Measurements from ENCODE around the gene CSMD2.

DNA sequence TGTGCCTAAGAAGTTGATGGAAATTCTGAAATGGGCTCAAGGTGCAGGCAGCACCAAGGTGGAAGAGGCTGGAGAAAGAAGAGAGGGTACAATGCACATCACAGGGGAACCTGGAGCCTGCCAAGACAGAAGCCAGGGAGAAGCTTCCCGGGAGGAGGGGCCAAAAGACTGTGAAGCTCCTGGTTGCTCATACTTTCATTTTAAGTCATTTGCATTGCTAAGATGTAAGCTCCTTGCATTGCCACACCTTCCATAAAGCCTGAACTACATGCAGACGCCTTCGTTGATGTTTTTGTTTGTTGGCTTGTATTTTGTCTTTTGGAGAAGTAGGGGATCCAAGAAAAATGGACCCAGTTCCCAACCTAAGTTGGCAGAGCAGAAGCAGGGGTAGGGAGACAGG is 232.2 kb downstream of the CSMD2 start:
- TF ChIP-seq, protein P1, sequence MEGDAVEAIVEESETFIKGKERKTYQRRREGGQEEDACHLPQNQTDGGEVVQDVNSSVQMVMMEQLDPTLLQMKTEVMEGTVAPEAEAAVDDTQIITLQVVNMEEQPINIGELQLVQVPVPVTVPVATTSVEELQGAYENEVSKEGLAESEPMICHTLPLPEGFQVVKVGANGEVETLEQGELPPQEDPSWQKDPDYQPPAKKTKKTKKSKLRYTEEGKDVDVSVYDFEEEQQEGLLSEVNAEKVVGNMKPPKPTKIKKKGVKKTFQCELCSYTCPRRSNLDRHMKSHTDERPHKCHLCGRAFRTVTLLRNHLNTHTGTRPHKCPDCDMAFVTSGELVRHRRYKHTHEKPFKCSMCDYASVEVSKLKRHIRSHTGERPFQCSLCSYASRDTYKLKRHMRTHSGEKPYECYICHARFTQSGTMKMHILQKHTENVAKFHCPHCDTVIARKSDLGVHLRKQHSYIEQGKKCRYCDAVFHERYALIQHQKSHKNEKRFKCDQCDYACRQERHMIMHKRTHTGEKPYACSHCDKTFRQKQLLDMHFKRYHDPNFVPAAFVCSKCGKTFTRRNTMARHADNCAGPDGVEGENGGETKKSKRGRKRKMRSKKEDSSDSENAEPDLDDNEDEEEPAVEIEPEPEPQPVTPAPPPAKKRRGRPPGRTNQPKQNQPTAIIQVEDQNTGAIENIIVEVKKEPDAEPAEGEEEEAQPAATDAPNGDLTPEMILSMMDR (conservative IDR thresholded peaks at IDR 0.05; ENCODE audit: low read depth in 2 of 2): no peak
- no peak for TF ChIP-seq EZH2 (IDR thresholded peaks at IDR 0.05; ENCODE audit: low read depth, unreplicated experiment)
- TF ChIP-seq, protein P2, sequence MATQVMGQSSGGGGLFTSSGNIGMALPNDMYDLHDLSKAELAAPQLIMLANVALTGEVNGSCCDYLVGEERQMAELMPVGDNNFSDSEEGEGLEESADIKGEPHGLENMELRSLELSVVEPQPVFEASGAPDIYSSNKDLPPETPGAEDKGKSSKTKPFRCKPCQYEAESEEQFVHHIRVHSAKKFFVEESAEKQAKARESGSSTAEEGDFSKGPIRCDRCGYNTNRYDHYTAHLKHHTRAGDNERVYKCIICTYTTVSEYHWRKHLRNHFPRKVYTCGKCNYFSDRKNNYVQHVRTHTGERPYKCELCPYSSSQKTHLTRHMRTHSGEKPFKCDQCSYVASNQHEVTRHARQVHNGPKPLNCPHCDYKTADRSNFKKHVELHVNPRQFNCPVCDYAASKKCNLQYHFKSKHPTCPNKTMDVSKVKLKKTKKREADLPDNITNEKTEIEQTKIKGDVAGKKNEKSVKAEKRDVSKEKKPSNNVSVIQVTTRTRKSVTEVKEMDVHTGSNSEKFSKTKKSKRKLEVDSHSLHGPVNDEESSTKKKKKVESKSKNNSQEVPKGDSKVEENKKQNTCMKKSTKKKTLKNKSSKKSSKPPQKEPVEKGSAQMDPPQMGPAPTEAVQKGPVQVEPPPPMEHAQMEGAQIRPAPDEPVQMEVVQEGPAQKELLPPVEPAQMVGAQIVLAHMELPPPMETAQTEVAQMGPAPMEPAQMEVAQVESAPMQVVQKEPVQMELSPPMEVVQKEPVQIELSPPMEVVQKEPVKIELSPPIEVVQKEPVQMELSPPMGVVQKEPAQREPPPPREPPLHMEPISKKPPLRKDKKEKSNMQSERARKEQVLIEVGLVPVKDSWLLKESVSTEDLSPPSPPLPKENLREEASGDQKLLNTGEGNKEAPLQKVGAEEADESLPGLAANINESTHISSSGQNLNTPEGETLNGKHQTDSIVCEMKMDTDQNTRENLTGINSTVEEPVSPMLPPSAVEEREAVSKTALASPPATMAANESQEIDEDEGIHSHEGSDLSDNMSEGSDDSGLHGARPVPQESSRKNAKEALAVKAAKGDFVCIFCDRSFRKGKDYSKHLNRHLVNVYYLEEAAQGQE (IDR thresholded peaks at IDR 0.05; ENCODE audit: unreplicated experiment): no peak
- TF ChIP-seq JUNB (IDR thresholded peaks at IDR 0.05; ENCODE audit: unreplicated experiment): no peak
- TF ChIP-seq POLR2AphosphoS5 (IDR thresholded peaks at IDR 0.05; ENCODE audit: low read depth): no peak
- no peak for TF ChIP-seq CREB1 (CRISPR knock-in tag; IDR thresholded peaks at IDR 0.05; ENCODE audit: low read depth)
- no peak for TF ChIP-seq EZH2phosphoT487 (IDR thresholded peaks at IDR 0.05; ENCODE audit: unreplicated experiment)
- TF ChIP-seq, protein P3, sequence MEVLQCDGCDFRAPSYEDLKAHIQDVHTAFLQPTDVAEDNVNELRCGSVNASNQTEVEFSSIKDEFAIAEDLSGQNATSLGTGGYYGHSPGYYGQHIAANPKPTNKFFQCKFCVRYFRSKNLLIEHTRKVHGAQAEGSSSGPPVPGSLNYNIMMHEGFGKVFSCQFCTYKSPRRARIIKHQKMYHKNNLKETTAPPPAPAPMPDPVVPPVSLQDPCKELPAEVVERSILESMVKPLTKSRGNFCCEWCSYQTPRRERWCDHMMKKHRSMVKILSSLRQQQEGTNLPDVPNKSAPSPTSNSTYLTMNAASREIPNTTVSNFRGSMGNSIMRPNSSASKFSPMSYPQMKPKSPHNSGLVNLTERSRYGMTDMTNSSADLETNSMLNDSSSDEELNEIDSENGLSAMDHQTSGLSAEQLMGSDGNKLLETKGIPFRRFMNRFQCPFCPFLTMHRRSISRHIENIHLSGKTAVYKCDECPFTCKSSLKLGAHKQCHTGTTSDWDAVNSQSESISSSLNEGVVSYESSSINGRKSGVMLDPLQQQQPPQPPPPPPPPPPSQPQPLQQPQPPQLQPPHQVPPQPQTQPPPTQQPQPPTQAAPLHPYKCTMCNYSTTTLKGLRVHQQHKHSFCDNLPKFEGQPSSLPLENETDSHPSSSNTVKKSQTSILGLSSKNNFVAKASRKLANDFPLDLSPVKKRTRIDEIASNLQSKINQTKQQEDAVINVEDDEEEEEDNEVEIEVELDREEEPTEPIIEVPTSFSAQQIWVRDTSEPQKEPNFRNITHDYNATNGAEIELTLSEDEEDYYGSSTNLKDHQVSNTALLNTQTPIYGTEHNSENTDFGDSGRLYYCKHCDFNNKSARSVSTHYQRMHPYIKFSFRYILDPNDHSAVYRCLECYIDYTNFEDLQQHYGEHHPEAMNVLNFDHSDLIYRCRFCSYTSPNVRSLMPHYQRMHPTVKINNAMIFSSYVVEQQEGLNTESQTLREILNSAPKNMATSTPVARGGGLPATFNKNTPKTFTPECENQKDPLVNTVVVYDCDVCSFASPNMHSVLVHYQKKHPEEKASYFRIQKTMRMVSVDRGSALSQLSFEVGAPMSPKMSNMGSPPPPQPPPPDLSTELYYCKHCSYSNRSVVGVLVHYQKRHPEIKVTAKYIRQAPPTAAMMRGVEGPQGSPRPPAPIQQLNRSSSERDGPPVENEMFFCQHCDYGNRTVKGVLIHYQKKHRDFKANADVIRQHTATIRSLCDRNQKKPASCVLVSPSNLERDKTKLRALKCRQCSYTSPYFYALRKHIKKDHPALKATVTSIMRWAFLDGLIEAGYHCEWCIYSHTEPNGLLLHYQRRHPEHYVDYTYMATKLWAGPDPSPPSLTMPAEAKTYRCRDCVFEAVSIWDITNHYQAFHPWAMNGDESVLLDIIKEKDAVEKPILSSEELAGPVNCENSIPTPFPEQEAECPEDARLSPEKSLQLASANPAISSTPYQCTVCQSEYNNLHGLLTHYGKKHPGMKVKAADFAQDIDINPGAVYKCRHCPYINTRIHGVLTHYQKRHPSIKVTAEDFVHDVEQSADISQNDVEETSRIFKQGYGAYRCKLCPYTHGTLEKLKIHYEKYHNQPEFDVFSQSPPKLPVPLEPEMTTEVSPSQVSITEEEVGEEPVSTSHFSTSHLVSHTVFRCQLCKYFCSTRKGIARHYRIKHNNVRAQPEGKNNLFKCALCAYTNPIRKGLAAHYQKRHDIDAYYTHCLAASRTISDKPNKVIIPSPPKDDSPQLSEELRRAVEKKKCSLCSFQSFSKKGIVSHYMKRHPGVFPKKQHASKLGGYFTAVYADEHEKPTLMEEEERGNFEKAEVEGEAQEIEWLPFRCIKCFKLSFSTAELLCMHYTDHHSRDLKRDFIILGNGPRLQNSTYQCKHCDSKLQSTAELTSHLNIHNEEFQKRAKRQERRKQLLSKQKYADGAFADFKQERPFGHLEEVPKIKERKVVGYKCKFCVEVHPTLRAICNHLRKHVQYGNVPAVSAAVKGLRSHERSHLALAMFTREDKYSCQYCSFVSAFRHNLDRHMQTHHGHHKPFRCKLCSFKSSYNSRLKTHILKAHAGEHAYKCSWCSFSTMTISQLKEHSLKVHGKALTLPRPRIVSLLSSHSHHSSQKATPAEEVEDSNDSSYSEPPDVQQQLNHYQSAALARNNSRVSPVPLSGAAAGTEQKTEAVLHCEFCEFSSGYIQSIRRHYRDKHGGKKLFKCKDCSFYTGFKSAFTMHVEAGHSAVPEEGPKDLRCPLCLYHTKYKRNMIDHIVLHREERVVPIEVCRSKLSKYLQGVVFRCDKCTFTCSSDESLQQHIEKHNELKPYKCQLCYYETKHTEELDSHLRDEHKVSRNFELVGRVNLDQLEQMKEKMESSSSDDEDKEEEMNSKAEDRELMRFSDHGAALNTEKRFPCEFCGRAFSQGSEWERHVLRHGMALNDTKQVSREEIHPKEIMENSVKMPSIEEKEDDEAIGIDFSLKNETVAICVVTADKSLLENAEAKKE (CRISPR knock-in tag; IDR thresholded peaks at IDR 0.05): no peak
- TF ChIP-seq, protein P4, sequence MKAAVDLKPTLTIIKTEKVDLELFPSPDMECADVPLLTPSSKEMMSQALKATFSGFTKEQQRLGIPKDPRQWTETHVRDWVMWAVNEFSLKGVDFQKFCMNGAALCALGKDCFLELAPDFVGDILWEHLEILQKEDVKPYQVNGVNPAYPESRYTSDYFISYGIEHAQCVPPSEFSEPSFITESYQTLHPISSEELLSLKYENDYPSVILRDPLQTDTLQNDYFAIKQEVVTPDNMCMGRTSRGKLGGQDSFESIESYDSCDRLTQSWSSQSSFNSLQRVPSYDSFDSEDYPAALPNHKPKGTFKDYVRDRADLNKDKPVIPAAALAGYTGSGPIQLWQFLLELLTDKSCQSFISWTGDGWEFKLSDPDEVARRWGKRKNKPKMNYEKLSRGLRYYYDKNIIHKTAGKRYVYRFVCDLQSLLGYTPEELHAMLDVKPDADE (IDR thresholded peaks at IDR 0.05): no peak
